GM18868 (cell line): ENCODE data around the gene ENDOV.

Source experiments
- ATAC-seq: cut with Tn5 transposase; IDR thresholded peaks from one replicate; pipeline ENCODE4 v1.9.1; 2021; ENCODE audit warnings: mild to moderate bottlenecking, moderate library complexity; ENCODE audit not compliant: unreplicated experiment

The ENDOV gene

DNA sequence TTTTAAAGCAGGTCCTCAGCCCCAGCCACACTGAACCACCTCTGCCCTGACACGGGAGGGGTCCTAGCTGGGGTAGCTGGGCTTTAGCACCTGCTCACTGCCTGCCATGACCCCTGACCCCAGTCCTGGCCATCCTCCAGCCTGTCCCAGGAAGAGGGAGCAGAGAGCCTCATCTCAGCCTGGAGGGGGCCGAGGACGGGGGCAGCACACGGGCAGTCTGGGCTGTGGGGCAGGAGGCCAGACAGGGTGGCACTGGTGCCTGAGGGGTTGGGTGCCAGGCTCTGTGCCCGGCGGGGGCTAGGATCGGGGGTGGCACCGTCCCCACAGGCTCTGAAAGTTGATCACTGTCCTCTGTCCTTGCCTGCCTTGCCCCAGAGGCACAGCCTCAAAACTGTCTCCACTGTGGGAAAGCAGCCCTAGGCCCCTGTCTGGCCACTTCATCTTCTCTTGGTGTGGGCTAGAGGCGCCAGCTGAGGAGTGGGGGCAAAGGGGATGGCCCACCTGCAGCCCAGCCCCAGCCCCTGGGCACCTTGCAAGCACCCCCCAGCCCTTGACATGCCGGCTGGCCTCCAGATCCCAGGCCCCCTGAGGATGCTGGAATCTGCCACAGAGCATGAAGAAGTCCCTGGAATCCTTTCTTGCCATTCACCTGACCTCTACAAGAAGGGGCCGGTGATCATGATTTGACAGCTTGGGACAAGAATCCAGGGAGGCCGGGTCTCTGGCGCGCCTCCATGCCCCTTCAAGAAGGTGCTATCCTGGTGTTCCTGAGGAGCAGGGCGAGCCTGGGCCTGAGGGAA lies 15.7 kb downstream of the ENDOV start:
- ATAC-seq = no peak

DNA sequence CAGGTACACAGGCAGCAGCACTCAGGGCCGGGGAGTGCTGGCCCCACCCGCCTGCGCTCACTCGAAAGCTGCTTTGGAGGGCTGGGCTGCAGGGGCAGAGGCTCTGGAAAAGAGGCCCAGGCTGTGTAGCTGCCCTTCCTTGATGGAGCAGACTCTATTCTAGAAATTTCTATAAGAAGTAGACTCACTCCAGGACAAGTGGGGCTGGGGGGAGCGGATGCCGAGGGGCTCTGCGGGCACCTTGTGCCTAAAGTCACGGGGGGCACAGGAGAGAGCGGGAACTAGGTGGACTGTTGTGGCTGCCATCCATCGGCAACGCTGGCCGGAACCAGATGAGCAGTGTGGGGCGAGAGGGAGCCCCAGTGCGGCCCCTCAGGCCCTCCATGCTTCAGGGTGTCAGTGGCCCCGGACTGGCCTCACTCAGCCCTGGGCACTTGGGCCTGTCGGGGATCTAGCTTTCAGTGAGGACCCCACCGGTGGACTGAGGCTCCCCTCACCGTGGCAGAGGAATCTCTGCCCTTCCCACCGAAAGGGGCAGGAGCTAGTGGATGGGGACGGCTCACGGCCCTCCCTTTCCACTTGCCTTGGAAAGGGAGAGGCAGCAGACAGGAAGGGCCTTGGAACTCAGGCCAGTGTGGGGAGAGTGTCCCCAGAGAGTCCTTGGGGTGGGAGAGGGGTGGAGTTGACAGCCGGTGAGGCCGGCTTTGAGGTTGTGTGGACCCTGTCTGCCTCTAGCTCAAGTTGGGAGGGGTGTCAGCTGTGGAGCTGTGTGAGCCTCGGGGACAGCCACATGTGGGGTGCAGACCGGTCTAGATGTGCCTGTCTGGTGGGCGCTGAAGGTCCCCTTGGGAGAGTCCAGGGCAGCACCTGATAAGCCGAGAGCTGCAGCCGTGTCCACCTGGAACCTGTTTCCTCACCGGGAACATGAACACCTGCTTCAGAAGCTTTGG lies 16.6 kb downstream of the ENDOV start:
- ATAC-seq = no peak

DNA sequence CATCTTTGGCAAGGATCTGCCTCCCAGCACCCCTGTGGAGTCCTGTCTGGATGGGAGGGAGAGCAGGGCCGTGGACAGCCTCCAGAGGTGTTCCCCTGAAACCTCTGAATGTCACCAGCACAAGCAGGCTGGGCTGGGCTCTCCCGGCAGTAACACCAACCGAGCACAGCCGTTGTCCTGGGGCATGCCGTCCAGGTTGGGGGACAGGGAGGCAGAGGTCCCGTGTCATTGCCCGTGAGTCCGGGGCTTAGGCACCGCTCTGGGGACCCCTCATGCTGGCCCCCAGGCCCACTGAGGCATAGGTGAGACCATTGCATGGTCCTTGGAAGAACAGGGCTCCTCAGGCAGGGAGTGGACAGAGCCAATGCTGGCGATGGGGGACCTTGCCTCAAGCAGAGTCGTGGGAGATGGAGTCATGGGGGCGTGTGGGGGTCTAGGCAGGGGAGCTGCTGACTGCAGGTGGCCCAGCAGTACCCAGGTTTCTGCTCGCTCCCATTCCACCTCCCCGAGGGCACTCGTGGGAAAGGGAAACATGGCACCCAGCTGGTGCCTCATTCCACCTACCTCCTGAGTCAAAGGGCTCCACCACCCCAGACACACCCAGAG lies 17.5 kb downstream of the ENDOV start:
- no peak for ATAC-seq

DNA sequence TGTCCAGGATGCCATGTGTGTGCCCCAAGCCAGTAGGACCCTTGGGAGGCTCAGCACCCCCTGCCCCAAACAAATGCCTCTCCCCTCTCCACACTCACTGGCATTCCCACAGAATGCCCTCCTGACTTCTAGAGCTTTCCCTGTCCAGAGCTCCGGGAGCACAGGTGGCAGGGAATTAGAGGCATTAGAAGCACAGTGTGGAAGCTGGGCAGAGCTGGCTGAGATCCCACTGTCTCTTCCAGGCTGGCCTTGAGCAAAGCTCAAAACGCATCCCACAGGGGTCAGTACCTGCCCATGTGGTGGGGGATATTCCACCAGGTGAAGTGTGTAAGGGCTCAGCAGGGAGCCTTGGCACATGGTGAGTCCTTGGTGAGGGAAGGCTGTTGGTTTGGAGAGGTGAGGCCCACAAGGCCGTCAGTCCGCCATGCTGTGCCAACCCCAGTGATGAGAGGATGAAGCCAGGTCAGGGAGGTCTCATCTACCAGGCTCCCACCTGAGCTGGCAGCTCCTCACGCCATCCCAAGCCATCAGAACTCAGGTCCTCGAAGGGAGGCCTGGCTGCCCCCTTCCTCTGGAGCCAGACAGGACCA lies 18.1 kb downstream of the ENDOV start:
- ATAC-seq = no peak

DNA sequence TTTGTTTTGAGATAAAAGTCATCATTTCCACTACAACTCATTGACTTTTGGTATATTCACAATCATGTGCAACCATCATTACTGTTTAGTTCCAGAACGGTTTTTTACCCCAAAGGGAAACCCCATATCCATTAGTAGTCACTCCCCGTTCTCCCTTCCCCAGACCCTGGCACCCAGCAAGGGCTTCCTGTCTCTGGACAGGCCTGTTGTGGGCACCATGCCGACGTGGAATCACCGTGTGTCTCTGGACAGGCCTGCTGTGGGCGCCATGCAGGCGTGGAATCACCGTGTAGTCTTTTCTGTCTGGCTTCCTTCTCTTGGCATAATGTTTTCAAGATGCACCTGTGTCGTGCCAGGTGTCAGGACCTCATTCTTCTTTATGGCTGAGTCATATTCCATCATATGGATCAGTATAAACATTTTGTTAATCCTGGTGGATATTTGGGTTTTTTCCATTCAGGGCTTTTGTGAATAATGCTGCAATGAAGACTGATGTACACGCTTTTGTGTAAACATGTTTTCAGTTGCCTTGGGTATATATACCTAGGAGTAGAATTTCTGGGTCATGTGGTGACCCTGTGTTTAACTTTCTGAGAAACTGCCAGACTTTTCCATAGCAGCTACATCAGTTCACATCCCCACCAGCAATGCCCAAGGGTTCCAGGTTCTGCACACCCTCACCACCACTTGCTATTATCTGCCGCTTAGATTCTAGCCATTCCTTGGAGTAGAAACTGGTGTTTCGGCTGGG lies 19.1 kb downstream of the ENDOV start:
- no peak for ATAC-seq

DNA sequence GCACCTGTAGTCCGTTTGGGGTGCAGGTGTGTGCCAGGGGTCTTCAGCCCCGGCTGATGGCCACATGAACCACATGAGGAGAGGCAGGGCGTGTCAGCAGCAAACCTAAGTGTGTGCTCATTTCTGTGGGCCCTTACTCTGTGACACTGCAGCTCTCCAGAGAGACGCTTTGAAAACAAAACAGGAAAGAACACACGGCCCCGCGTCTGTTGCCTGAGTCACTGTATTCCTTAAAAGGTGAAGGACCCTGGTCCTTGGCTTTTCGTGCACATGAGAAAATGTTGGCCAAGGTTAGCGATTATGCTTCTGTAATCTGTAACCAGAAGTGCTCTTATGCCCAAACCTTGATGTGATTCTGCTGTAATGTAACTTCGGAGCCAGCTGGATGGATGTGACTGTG lies 22.6 kb downstream of the ENDOV start:
- ATAC-seq = no peak

DNA sequence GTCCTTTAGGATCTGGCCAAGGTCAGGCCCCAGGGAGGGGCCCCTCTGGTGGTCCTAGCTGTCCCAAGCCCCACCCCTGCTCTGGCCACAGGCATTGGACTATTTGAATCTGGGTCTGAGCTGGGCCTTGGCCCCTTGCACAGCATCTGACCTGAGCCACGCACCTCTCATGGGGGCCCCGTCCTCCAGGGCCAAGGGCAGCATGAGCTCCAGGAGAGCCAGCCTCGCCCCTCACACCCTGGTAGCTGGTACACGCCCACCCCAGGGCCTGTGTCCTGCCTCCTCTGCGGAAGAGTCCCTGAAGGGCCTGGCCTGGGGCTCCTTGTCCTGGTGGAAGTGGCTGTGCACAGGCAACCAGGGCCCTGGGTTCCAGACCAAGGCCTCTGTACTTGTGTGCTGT lies 23.8 kb downstream of the ENDOV start:
- ATAC-seq = no peak

DNA sequence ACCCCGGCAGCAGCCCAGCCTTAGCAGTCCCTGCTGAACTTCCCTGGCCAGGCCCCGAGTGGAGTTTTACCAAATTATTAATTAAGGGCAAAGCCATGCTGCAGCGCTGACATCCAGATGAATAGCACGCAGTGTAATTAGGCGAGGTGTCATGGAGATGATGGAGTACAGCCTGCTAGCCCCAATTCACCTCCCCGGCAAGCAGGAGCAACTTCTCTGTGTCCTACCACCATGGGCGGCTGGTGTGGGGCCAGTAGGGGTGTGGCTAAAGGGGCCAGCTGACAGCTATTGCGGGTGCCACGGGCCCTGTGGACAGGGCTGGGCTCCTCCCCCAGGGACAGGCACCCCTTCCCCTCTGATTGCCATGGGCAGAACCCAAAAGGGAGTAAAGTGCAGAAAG lies 24.5 kb downstream of the ENDOV start:
- no peak for ATAC-seq

DNA sequence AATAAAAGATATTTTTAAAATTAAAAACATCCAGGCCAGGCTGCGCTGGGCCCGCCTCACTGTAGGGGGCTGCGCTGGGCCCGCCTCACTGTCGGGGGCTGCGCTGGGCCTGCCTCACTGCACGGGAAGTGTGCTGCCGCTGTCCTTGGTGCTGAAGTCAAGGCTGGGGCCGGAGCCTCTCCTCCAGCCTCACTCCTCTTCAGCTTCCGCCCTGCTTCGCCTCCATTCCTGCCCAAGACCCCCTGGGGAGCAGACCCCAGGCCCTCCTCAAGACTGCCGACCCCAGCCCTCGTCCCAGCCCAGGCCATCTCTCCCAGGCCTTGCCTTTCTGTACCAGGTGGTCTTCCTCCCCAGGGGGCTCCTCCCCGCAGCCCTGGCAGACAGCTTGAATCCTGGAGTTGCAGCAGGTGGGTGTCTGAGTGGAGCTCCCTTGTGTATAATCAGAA lies 26.2 kb downstream of the ENDOV start:
- ATAC-seq = no peak

DNA sequence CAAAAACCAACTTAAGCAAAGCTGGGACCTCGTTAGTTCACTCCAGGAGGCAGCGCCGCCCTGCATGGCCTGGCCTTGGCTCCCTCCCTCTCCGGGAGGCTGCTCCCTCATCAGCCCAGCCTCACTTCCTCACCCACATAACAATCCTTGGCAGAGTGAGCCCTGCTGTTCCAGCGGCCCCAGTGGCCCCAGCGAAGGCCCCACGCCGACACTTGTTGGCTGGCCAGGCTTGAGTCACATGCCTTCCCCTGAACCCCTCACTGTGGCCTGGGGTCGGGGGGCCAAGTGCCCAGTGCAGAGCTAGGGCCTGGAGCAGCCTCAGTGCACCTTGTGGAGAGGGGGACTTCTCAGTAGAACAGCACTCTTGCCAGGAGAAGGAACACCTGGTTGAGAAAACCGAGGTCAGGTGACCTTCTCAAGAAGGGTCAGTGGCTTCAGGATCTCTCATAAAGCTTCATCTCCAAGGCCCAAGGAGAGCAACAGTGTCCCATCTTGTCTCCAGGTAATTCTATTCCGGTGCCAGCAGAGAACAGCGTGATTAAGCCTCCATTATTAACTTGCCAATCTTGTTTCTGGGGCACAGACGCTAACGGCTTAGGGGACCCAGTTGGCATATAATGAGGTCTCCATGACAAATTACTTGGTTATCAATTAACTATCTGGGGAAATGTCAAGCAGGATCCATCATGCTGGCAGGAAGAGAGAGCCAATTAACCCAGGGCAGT lies 26.8 kb downstream of the ENDOV start:
- ATAC-seq = no peak

DNA sequence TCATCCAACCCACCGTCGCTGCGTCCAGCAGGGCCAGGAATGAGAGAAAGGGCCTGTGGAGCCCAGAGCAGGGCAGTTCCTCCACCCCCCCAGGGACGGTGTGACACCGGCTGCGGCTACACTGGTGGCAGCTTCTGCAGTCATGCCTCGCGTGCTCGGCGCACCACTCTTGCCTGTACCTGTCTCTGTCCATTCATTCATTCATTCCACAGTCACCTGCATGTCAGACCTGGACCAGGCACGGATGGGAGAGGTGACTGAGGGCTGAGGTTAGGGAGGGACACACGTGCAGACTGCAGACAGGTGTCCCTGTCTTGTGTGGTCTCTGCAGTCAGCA lies 27.3 kb downstream of the ENDOV start:
- no peak for ATAC-seq

DNA sequence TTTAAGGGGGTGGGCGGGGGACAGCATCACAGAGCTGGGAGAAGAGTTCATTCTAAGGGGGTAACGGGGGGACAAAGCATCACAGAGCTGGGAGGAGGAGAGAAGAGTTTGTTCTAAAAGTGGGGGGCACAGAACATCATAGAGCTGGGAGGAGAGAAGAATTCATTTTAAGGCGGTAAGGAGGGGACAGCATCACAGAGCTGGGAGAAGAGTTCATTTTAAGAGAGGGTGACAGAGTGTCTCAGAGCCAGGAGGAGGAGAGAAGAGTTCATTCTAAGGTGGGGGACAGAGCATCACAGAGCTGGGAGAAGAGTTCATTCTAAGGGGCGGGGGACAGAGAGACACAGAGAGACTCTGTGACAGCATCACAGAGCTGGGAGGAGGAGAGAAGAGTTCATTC lies 27.8 kb downstream of the ENDOV start:
- ATAC-seq = no peak

DNA sequence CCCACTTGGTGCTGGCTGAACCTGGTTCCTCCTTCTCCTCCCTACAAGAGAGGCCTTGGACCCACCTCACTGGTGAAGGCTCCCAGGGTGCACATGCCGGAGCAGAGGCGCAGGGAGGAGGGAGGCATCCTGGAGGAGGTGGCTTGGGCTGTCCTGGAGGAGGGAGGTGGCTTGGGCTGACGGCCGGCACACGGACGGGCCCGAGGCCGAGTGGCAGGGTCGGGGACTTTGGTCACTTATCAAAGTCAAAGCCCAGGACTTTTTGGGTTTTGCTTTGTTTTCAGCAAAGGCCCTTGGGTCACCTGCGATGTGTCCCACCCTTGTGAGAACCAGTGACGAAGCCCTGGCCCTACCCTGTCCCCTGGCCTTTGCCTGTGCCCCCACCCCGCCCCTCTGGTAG lies 28.5 kb downstream of the ENDOV start:
- ATAC-seq = no peak

DNA sequence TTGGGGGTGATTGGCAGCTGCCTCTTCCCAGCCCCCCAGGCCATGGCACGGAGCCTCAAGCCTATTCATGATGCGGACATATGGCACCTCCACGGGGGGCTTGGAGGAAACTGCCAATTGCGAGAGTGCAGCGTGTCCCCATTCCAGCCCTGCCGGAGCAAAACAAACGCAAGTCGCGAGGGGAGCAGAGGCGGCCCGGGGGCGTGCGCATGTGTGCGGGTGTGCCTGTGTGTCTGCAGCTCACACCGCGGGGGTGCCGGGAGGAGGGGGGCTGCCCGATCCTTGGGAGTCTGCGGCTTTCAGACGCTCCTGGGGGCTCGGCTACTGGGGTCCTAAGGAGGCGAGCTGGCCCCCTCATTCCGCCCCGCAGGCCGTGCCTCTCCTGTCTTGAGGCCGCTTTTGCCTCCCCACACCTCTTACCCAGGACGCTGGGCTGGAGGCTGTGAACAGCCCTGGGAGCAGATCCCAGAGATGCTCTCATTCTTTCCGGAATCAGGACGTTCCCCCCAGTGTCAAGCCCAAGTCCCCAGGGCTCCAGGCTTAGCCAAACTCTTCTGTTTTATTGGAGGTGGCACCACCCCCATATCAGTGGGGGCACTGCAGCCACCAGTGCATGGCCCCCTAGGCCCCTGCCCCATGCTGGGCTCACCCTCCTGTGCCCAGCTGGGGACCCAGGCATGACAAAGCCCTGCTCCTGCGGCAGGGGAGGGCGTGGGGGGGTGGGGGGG lies 29.1 kb downstream of the ENDOV start:
- ATAC-seq = no peak

DNA sequence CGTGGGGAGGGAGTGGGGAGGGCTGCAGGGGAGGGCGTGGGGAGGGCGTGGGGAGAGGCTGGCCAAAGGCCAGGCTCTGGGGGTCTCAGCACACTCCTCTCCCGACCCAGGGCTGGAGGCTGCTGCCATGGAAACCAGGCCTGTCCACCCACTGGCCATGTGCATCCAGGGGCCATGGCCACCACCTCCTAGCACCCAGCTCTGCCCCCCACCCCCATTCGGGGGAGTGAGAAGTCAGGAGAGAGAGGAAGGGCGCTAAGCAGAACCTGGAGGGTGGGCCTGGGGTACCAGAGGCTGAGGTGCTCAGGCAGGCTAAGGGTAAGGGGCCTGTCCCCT lies 29.6 kb downstream of the ENDOV start:
- no peak for ATAC-seq

DNA sequence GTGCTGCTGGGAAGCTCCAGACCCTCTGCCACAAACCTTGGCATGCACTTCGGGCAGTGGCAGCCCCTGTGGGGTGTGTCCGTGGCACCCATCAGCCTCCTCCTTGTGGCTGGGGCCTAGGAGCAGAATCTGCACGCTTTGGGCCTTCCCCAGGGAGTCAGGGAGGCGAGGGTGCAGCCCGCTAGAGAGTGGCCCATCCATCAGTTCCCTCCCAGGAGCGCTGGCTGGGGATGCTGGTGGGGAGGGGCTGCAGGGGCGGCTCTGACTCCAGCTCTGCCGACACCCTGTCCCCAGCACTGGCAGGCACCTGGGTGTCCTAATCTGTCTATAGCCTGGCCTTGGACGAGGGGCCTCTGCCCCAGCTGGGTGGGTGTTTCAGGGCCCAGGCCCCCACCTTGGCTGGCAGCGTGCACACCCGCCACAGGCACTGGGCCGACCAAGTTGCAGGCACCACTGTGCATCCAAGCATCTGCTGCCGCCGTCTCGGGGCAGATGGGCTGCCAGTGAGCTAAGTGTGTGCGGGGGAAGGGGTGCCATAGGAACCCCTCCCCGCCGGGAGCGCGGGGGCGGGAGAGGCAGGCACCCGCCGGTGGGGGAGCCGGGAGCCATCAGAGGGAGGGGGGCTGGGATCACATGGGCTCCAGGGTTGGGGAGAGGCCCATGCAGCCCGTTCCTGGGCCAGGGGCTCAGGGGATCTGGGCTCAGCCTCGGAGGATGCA lies 30.2 kb downstream of the ENDOV start:
- no peak for ATAC-seq

DNA sequence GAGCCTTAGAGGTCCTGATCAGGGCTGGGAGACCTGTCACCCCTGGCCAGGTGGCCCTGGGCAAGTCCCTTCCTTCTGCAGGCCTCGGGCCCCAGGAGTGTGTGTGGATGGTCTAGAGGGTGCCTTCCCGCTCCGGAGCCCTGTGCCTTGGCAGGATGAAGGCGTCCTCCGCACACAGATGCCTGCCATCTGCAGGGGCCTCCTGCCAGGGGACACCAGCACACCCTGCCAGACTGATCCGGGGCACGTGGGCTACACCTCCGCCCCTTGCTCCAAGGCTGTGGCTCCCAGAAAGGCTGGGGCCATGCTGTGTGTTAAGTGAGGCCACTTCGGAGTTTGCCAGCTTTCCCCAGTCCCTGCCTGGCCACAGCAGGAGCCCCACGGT lies 30.8 kb downstream of the ENDOV start:
- ATAC-seq = no peak

DNA sequence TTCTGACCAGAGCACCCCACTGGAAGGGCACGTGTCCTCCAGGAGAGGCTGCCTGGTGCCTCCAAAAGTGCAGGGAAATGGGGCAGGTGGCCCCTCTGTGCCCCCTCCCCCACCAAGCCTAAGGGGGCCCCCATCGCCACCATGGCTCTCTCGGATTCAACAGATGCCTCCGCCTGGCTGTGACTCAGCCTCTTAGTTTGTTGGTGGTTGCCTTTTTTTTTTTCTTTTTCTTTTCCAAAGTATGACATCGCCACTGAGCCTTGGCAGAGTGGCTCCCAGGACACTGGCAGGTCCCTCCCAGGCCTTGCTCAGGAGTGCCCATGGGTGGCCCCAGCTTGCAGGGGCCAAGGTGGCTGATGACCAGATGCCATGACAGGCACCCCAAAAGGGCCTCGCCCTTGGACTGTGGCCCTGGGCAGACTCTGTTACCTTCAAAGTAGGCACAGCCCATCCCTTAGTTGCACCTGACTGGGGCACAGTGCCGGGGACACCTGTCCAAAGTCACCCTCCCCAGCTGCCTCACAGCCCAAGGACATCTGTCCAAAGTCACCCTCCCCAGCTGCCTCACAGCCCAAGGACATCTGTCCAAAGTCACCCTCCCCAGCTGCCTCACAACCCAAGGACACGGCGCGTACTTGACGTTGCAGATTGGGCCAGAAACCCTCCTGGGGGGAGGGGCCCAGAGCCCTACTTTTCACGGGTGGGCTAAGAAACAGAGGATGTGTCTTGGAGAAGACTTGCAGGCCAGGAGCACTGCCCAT lies 31.9 kb downstream of the ENDOV start:
- ATAC-seq = no peak
